K562 (cell line): ENCODE data around the gene NPFF. TPM values are rescaled to one million over a fixed set of nuclear protein-coding genes. Genes with fewer than 3 reads are reported as not detected.

Source experiments
- ATAC-seq: fragments of 200-7000 bp; cut with Tn5 transposase; 3 replicates; pipeline ENCODE4 v1.9.1; 2020; ENCODE audit warnings: moderate library complexity
- BruUV-seq: library from RNA; stranded (reverse); fragments of 400-500 nt; replicated peaks from 2 replicates; lab custom pipeline; 2021; lab: Mats Ljungman, UMichigan
- CTCF ChIA-PET: fragments of 300-600 bp; formaldehyde crosslinking; extraction: SDS; loops from one replicate; lab custom pipeline; 2021; ENCODE audit warnings: low intra/inter-chr PET ratio; lab: Yijun Ruan, JAX
- POLR2A ChIA-PET: fragments of 300-600, 350-650 bp; sonication (Branson Sonifier 250); formaldehyde crosslinking; extraction: SDS; loops from one replicate; lab custom pipeline; 2021; ENCODE audit warnings: antibody characterized with exemption, inconsistent platforms; lab: Yijun Ruan, JAX
- DNase-seq, 4 experiments: peaks; one replicate each; pipeline versions ENCODE4 v3.0.0 to v3.0.0-alpha.2; 2011 to 2018; ENCODE audit warnings: low spot score in 3 of 4, mixed read lengths in 3 of 4; ENCODE audit errors: extremely low read depth in 1 of 4
- FAIRE-seq: peaks from 2 replicates; lab custom pipeline; 2011; peaks lifted over from hg19 to GRCh38; lab: Jason Lieb, UNC
- H2AFZ ChIP-seq: 2 replicates; pipeline ENCODE4 v1.6.0; 2011; ENCODE audit warnings: low read depth, low read length, control low read depth, inconsistent platforms
- H3K27ac ChIP-seq: fragments of 200-600 bp; 3 replicates; pipeline ENCODE4 v1.8.0; 2011; ENCODE audit warnings: low read depth, mild to moderate bottlenecking, control low read depth, inconsistent platforms, low read length, moderate library complexity, mixed read lengths; ENCODE audit errors: extremely low read depth
- H3K27me3 ChIP-seq, 2 experiments: fragments of 300-600 bp in 1 of 2; 2 replicates in 1 of 2; 3 replicates in 1 of 2; pipeline versions ENCODE4 v1.6.0 to v1.8.0; 2011; ENCODE audit warnings: inconsistent platforms in 2 of 2, low read length in 2 of 2, mild to moderate bottlenecking in 1 of 2, mixed read lengths in 1 of 2, moderate library complexity in 1 of 2; ENCODE audit not compliant: control insufficient read depth in 2 of 2, insufficient read depth in 2 of 2
- H3K36me3 ChIP-seq: fragments of 300-600 bp; 3 replicates; pipeline ENCODE4 v1.8.0; 2011; ENCODE audit warnings: mild to moderate bottlenecking, low read length, inconsistent platforms; ENCODE audit not compliant: control insufficient read depth, insufficient read depth
- H3K4me1 ChIP-seq, 2 experiments: fragments of 200-600 bp in 1 of 2; replicated peaks in 1 of 2; 2 replicates in 1 of 2; 3 replicates in 1 of 2; pipeline versions ENCODE4 v1.5.1 to v1.8.0; 2011; ENCODE audit warnings: inconsistent platforms in 2 of 2, low read length in 2 of 2, mild to moderate bottlenecking in 1 of 2, mixed read lengths in 1 of 2, moderate library complexity in 1 of 2; ENCODE audit not compliant: control insufficient read depth in 2 of 2, insufficient read depth in 2 of 2
- H3K4me2 ChIP-seq: 2 replicates; pipeline ENCODE4 v1.6.1; 2011; ENCODE audit warnings: low read length, control low read depth, inconsistent platforms, mixed read lengths; ENCODE audit not compliant: insufficient read depth
- H3K4me3 ChIP-seq: fragments of 200-600 bp; sonication (generic), shearing (Covaris generic); 2 replicates; pipeline ENCODE4 v1.5.1; 2016; ENCODE audit warnings: control low read depth, inconsistent platforms
- H3K79me2 ChIP-seq: fragments of 200-600 bp; 3 replicates; pipeline ENCODE4 v1.8.0; 2011; ENCODE audit warnings: low read length, inconsistent platforms; ENCODE audit not compliant: control insufficient read depth, insufficient read depth
- H3K9ac ChIP-seq, 2 experiments: 2 replicates each; pipeline versions ENCODE4 v1.6.0 to v1.6.1; 2011; ENCODE audit warnings: low read depth in 2 of 2, low read length in 2 of 2, control low read depth in 1 of 2, inconsistent platforms in 1 of 2, mild to moderate bottlenecking in 1 of 2, mixed read lengths in 1 of 2; ENCODE audit not compliant: insufficient read depth in 1 of 2
- H3K9me1 ChIP-seq: one replicate; pipeline ENCODE4 v1.6.0; 2011; ENCODE audit warnings: inconsistent platforms, mild to moderate bottlenecking, low read length, moderate library complexity; ENCODE audit not compliant: control insufficient read depth, insufficient read depth
- H3K9me3 ChIP-seq: replicated peaks from 2 replicates; pipeline ENCODE4 v1.5.1; 2011; ENCODE audit warnings: low read depth, low read length, inconsistent platforms; ENCODE audit not compliant: control insufficient read depth, insufficient read depth
- H4K20me1 ChIP-seq: replicated peaks from 2 replicates; pipeline ENCODE4 v1.6.1; 2011; ENCODE audit warnings: low read length, inconsistent platforms, mixed read lengths; ENCODE audit not compliant: control insufficient read depth, insufficient read depth
- HDGF ChIP-seq: fragments of 450-650 bp; IDR thresholded peaks from 2 replicates; pipeline ENCODE4 v1.6.1; 2016
- PRDM10 ChIP-seq: fragments of 450-650 bp; IDR thresholded peaks from 2 replicates; pipeline ENCODE4 v1.6.1; 2018; ENCODE audit not compliant: partially characterized antibody
- WGBS: fragments of 100-300 bp; shearing (Covaris generic); methylation state at CpG from one replicate; pipeline ENCODE4 v1.1.6; 2016; ENCODE audit warnings: low coverage, mixed read lengths; ENCODE audit not compliant: insufficient coverage; ENCODE audit errors: missing lambda C conversion rate; 5-methylcytosine and 5-hydroxymethylcytosine counted together
- in situ Hi-C: fragments of 300-500 bp; cut with MboI; formaldehyde crosslinking; loops from 4 replicates; pipeline ENCODE4 v1.15.0; 2018; ENCODE audit warnings: inconsistent platforms, mixed read lengths
- intact Hi-C: fragments of 100-400 bp; cut with micrococcal nuclease; formaldehyde crosslinking; loops from 2 replicates; pipeline ENCODE4 v1.14.2; 2022
- polyA plus RNA-seq, 8 experiments: library from polyadenylated mRNA; depleted of rRNA in 4 of 8; stranded (reverse) in 5 of 8; unstranded in 3 of 8; fragments of >200 nt; fragmentation: Nextera tagmentation in 2 of 8; fragmentation: Illumina TruSeq in 1 of 8; extraction: Ambion mirVana in 2 of 8; extraction: Trizol in 1 of 8; gene quantifications; 2 replicates each; pipeline versions ENCODE4 v1.2.1 to v1.2.3, GENCODE V29; 2011 to 2014; ENCODE audit warnings: inconsistent platforms in 1 of 8, missing spikeins in 1 of 8
- total RNA-seq, 7 experiments: library from RNA; depleted of rRNA in 6 of 7; stranded (reverse); fragments of >200 nt in 6 of 7; fragmentation: Illumina TruSeq in 2 of 7; extraction: Trizol in 2 of 7; gene quantifications; 2 replicates each; pipeline versions ENCODE4 v1.2.1 to v1.2.3, GENCODE V29; 2011 to 2021; ENCODE audit warnings: low replicate concordance in 1 of 7

Gene NPFF
- total and polyA plus RNA-seq, 9 of the 15 experiments (the other 6 are each of a cell fraction or from before 2014, with no cell fraction given), result 0.15 to 1.2 (median 0.55) TPM; not detected in 6

- ATAC-seq (no peak), DNase-seq (no peak), FAIRE-seq (no peak)
- Histone ChIP-seq H3K9me3 (no peaks in the 10 kb centered on the region), H3K4me1 (peaks cover 0 to 3% of the 10 kb centered on the region in 2 experiments; a peak in 2 of 5 replicates), H3K4me3 (no peak overlapping the region), H3K27me3 (no peaks in the 10 kb centered on the region), H3K9me1 (no peaks in the 10 kb centered on the region), H3K9ac (no peak overlapping the region), H3K27ac (no peak overlapping the region), H3K36me3 (peaks cover 100% of the 10 kb centered on the region), H3K4me2 (no peak overlapping the region), H4K20me1 (peaks cover 22% of the 10 kb centered on the region), H2AFZ (no peak overlapping the region), H3K79me2 (peaks cover 77% of the 10 kb centered on the region)
- WGBS, result 88% methylated on average over 5 of the region's 5 CpGs
- TF ChIP-seq PRDM10, result no peak
- TF ChIP-seq HDGF, result no peak
- POLR2A ChIA-PET, result interaction anchor here (1.0 to 8.8 kb wide), 4 partner anchors 8 to 34 kb away, joined by 3 to 87 read pairs (median 11); partner anchors contain the start of gene TARBP2
- CTCF ChIA-PET, result no interaction called here
- no TSS peak for BruUV-seq
- intact Hi-C loops (no loop called here), in situ Hi-C loops (no loop called here)
Observed at GRCh38 chr12:53467082-53467481, 40.2 kb downstream of the NPFF start.
